Gastrocnemius medialis (tissue), 4 donors: ENCODE measurements around the gene DCAF10.

ENCODE experiments used
- POLR2A ChIP-seq, 2 donors: fragments of 450-650 bp; IDR thresholded peaks; one replicate each; pipeline ENCODE4 v1.6.1; 2017; ENCODE audit warnings: antibody characterized with exemption in 2 of 2, mild to moderate bottlenecking in 2 of 2, moderate library complexity in 2 of 2
- TF ChIP-seq, protein P1 (sequence below), 5 experiments: fragments of 450-650 bp in 3 of 5; fragments of 200-600 bp in 2 of 5; sonication (generic) in 2 of 5; IDR thresholded peaks in 4 of 5; conservative IDR thresholded peaks in 1 of 5; 1 replicate in 4 of 5; 2 replicates in 1 of 5; pipeline ENCODE4 v1.5.1; 2016 to 2019; ENCODE audit warnings: antibody characterized with exemption in 5 of 5, mild to moderate bottlenecking in 3 of 5, moderate library complexity in 3 of 5

DNA sequence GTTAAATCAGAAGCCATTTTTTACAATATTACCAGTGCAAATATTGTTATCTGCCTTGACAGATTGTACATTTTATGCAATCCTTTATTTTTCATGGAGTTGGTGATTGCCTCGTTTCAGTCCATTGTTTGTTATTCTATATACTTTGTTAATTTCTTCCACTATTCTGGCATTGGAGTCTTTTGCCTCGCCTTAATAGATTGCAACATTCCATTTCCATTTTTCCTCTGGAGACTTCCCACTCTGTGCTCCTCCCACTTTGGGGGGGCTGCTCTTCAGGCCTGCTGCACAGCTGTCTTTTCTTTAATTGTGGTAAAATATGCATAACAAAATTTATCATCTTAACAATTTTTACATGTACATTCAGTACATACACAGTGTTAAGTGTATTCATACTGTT, 4.4 kb upstream of the DCAF10 start:
- TF ChIP-seq, protein P1, sequence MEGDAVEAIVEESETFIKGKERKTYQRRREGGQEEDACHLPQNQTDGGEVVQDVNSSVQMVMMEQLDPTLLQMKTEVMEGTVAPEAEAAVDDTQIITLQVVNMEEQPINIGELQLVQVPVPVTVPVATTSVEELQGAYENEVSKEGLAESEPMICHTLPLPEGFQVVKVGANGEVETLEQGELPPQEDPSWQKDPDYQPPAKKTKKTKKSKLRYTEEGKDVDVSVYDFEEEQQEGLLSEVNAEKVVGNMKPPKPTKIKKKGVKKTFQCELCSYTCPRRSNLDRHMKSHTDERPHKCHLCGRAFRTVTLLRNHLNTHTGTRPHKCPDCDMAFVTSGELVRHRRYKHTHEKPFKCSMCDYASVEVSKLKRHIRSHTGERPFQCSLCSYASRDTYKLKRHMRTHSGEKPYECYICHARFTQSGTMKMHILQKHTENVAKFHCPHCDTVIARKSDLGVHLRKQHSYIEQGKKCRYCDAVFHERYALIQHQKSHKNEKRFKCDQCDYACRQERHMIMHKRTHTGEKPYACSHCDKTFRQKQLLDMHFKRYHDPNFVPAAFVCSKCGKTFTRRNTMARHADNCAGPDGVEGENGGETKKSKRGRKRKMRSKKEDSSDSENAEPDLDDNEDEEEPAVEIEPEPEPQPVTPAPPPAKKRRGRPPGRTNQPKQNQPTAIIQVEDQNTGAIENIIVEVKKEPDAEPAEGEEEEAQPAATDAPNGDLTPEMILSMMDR (IDR thresholded peaks at IDR 0.05 in 4 of 5, conservative IDR thresholded peaks at IDR 0.05 in 1 of 5) = no peak
- TF ChIP-seq POLR2A (IDR thresholded peaks at IDR 0.05) = no peak
